Left forelimb (tissue), 1 donor: Measurements from ENCODE around the gene CLEC5A.
"Not testable (repeated sequence)": the region's sequence is repeated elsewhere in the genome, so short reads cannot be mapped to it uniquely, and the experiment has no call there.

ENCODE experiments used
- DNase-seq: peaks from one replicate; pipeline ENCODE4 v3.0.0-alpha.2; 2018; ENCODE audit warnings: low spot score

Gene CLEC5A

GRCh38 chr7:141949021-141949420 lies 2.2 kb upstream of the CLEC5A start:
- no peak for DNase-seq

DNA sequence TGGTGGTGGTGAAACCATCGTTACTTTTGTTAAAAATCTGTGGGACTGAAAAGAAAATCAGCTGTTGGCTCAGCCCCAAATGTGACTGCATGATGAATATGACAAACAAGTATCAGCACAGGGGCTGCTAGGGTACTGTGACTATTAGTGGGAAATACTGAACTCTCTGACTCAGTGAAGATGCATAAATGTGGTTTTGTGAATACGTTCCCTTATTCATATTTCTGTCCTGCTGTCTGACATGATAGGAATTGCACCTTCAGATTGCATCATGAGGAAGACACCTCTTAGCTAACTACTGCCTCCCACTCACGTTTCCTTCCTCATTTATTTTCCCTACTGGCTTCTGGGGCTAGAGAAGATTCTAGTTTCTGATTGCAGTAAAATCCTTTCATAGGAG lies 1.4 kb downstream of the CLEC5A start:
- DNase-seq, result no peak

GRCh38 chr7:141944811-141945210 lies 2.0 kb downstream of the CLEC5A start:
- DNase-seq, result no peak

- no peak for DNase-seq
Observed at GRCh38 chr7:141943846-141944245, 2.9 kb downstream of the CLEC5A start.

DNA sequence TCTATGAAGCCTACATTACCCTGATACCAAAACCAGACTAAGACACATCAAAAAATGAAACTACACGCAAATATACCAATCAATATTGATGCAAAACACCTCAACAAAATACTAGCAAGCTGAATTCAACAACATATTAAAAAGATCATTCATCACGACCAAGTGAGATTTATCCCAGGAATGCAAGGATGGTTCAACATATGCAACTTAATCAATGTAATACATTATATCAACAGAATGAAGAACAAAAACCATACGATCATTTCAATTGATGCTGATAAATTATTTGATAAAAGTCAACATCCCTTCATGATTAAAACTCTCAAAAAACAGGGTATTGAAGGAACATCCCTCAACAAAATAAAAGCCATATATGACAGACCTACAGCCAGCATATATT lies 5.7 kb downstream of the CLEC5A start:
- DNase-seq, result no peak

DNA sequence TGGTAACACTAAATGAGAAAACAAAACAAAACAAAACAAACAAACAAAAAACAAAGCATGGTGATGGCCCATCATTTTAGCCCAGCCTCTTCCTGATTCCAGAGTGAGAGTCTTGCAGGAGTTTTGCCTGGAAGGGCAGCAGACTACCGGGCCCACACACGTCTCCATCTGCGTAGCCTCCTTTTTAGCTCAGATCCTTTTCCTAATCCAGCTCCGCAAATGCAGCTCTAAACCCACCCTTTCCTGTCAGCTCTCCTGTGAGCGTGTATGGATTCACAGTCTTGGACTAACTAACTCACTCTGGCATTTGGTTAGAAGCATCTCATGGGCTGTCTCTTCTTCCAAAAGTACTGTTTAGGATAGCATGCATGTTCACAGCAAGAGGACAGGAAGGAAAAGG lies 16.6 kb downstream of the CLEC5A start:
- no peak for DNase-seq

DNA sequence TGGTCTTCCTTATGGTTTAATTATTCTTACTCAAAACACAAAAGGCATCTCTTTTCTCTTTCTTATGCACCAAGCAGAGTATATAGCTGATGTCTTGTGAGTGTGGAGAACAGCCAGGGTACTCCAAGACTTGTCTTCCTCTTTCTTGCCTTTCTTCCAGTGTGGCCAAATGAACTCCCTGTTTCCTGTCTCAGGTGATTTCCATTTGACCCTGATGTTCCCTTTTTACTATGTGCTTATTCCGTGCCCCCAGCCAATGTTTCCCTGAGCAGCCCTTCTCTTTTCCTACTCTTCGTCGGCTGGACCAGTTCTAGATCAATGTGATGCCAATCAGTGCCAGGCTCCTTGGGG lies 18.0 kb downstream of the CLEC5A start:
- no peak for DNase-seq

DNA sequence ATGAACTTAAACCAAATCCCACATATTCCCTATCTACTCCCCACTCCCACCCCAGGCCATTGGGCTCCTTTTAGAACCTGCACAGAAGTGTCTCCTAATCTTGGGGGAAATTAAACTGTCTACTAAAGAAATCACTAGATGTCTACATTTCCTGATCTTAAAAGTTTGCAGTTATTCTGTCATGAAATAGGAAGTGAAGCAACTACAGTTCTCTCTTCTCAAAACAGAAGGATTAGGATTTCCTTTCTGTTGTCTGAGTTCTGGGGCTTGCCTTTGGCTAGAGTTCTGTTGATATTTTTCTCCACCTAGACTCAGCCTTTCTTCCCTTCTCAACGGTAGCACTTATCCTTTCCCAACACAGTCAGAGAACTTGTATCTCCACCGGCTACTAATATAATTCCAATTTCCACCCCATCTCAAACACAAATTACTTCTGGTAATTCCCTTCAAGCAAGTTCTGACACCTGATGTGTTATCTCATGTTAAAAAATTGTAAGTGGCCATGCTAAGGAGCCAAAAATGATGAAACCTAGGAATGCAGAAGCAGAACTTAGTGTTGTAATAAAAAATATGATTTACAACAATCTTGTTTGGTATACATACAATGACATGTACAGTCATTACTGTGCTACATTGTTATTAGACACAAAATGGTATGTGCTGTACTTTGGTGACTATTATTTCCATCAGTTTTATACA lies 18.5 kb downstream of the CLEC5A start:
- no peak for DNase-seq

GRCh38 chr7:141920281-141920680 lies 26.5 kb downstream of the CLEC5A start:
- DNase-seq, result no peak

DNA sequence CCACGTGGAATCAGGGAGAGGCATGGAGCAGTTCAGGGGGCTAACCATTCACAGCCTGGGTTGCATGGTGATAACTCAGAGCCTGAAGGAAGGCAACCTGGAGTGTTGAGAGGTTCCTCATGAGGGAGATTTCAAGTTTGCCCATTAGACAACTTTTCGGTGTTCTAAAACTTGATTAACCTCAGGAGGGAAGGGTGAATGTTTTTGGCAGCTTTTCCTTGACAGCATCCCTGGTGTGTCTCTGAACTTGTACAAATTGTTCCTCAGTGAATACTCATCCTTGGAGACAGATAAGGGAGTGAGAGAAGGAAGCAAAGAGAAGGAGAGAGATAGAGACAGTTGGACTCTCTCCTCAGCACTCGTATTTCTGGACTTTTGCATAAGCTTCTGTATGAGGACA lies 30.7 kb downstream of the CLEC5A start, which contains the start of gene OR9A4:
Gene OR9A4, plus strand, starts transcription at position 301 of the 400 bp plus-strand sequence. CDS start 2,477 bp downstream, outside the sequence.
- DNase-seq, result no peak

DNA sequence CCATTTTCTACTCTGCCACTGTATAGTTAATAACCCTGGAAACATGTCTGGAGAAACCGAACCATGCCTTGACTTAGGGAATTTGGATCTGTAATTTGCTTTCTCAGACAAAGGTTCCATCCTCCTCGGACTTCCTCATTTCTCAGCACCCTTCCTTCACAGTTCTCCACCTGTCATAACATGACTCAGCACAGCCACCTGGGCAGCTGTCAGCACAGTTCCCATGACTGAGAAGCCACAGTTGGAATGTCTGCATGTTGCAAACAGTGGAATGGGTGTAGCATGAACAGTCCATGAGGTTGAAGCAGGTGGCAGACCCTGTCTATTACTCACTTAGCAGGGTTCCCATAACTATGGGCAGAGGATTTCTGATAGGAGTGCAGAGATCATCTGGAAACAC lies 31.2 kb downstream of the CLEC5A start:
- DNase-seq, result no peak

DNA sequence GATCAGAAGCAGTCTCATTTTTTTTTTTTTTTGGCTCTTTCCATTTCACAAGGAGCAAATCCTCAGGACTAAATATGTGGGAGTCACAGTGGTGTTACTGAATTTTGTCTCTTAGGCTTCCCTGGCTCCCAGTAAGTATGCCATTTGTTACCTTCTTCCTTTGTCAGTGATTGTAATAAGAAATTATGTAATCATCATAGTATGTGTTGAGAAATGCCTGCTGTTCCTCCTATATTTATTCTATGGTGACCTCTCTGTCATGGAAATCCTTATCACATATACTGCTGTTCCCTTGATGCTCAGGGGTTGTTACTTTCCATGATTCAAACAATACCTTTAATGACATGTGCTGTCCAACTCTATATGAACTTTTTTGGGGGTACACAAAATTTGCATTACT lies 35.4 kb downstream of the CLEC5A start:
- DNase-seq, result no peak

DNA sequence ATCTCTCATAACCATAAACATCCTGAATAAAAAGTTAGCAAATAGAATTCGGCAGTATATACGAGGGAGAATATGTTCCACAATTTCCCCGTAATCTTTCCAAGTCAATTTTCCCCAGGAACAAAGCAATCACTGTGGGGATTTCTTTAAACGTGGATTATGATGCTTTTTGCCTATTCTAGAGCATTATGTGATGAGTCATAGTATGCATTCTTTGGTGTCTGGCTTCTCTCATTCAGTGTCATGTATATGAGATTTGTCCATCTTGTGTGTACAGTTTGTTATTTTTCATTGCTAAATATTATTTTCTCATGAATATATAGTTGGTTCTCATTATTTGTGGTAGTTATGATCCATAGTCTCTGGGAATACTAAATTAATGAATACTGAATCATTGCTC lies 40.5 kb downstream of the CLEC5A start:
- no peak for DNase-seq

DNA sequence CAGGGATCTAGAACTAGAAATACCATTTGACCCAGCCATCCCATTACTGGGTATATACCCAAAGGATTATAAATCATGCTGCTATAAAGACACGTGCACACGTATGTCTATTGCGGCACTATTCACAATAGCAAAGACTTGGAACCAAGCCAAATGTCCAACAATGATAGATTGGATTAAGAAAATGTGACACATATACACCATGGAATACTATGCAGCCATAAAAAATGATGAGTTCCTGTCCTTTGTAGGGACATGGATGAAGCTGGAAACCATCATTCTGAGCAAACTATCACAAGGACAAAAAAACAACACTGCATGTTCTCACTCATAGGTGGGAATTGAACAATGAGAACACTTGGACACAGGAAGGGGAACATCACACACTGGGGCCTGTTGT lies 47.4 kb downstream of the CLEC5A start:
- not testable (repeated sequence) for DNase-seq

GRCh38 chr7:141891336-141891735 lies 55.4 kb downstream of the CLEC5A start:
- DNase-seq, result no peak

DNA sequence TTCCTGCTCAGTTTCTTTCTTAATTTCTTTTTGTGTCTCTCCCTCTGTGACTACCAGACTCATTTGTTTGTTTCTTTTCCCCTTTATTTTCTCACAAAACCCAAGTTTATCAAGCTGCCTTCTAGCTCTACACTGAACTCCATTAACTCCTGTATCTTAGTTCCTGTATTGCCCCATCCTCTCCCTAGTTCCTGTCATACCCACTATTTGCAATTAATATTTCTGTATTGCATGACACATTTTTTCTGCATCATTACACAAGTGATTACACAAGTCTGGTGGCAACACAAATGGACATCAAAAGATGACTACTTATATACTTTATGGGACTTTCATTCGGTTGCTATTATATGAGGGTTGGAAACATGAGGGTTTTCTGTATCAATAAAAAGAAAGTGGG lies 57.5 kb downstream of the CLEC5A start:
- DNase-seq, result no peak

DNA sequence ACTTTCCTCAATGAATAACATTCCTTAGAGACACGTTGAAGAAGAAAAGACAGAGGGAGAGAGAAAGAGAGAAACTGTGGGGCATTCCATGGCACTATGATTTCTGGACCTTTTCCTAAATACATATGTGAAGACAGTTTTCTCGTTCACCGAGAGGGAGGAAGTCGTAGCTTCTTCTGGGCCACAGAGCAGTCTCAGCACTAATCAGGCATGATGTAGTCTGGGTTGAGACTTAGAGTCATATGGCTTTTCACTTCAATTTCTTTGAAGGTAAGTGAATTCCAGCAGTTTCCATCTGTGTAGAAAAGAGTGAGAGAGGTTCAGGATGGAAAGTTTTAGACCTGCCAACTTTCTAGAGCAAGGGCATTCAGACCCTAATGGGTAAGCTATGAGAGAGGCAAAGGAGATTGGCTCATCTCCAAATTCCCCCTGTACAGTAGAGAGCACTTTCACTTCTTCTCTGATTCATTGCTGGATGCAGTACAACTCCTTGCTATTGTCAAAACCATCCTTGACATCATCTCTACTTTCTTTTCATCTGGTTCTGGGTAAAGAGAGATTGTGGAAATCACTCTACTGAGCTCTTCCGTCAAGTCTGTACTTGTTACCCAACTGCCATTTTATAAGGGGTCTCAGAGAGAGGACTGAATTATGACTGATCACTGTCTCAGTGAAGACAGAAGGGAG lies 62.1 kb downstream of the CLEC5A start:
- DNase-seq, result no peak

DNA sequence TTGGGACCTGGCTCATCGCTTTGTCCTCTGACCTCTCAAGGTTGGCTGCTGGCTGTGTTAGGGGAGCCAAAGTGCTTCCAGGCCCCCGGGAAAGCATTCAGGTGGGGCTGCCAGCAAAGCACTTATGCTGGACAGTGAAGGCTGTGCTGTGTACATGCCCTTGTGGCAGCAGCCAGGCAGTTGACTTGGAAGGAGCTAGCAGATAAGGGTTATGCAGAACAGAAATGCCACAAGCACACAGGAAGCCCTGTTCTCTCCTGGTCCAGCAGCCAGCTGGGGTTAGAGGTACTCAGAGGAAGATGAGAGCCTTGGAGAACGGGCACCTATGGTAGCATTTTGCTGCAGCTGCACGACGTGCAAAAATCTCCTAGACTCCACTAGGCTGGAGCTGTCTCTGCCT lies 65.8 kb downstream of the CLEC5A start:
- DNase-seq, result no peak

GRCh38 chr7:141877365-141877764 lies 69.4 kb downstream of the CLEC5A start:
- DNase-seq, result no peak
